DOHH2 (cell line): ENCODE data around the gene ZNF605.
"Not testable (repeated sequence)": the region's sequence is repeated elsewhere in the genome, so short reads cannot be mapped to it uniquely, and the experiment has no call there.

ENCODE experiments used
- H3F3A ChIP-seq: fragments of 200-600 bp; sonication (generic), shearing (Covaris generic); 2 replicates; pipeline ENCODE4 v1.6.0; 2016; ENCODE audit warnings: antibody characterized with exemption, mild to moderate bottlenecking; ENCODE audit not compliant: control insufficient read depth, insufficient read depth
- H3K27ac ChIP-seq: fragments of 200-600 bp; sonication (generic); 2 replicates; pipeline ENCODE4 v1.5.1; 2014; ENCODE audit warnings: low read depth, mild to moderate bottlenecking, low read length, moderate library complexity
- H3K27me3 ChIP-seq: fragments of 200-600 bp; sonication (generic); 2 replicates; pipeline ENCODE4 v1.6.1; 2014; ENCODE audit warnings: mild to moderate bottlenecking, low read length, mixed read lengths; ENCODE audit not compliant: control insufficient read depth
- H3K36me3 ChIP-seq: fragments of 200-600 bp; sonication (generic); 2 replicates; pipeline ENCODE4 v1.6.1; 2014; ENCODE audit warnings: mild to moderate bottlenecking, low read length, moderate library complexity, mixed read lengths; ENCODE audit not compliant: control insufficient read depth
- H3K4me1 ChIP-seq: fragments of 200-600 bp; sonication (generic); 2 replicates; pipeline ENCODE4 v1.6.1; 2014; ENCODE audit warnings: mild to moderate bottlenecking, low read length, mixed read lengths; ENCODE audit not compliant: control insufficient read depth
- H3K4me2 ChIP-seq: fragments of 200-600 bp; sonication (generic); 2 replicates; pipeline ENCODE4 v1.6.0; 2014; ENCODE audit warnings: mild to moderate bottlenecking, low read length, moderate library complexity
- H3K4me3 ChIP-seq: fragments of 200-600 bp; sonication (generic); 2 replicates; pipeline ENCODE4 v1.5.1; 2014; ENCODE audit warnings: mild to moderate bottlenecking, low read length, mixed read lengths
- H3K79me2 ChIP-seq: fragments of 200-600 bp; sonication (generic); 2 replicates; pipeline ENCODE4 v1.6.1; 2014; ENCODE audit warnings: mild to moderate bottlenecking, low read length, mixed read lengths; ENCODE audit not compliant: control insufficient read depth
- H3K9me2 ChIP-seq: fragments of 200-600 bp; sonication (generic); replicated peaks from 2 replicates; pipeline ENCODE4 v1.6.1; 2014; ENCODE audit warnings: mild to moderate bottlenecking, low read length, mixed read lengths; ENCODE audit not compliant: control insufficient read depth
- H3K9me3 ChIP-seq: fragments of 200-600 bp; sonication (generic); 2 replicates; pipeline ENCODE4 v1.6.1; 2014; ENCODE audit warnings: antibody characterized with exemption, low read length, mixed read lengths; ENCODE audit not compliant: control insufficient read depth, insufficient read depth
- H4K20me1 ChIP-seq: fragments of 200-600 bp; sonication (generic); 2 replicates; pipeline ENCODE4 v1.6.0; 2014; ENCODE audit warnings: low read depth, mild to moderate bottlenecking, antibody characterized with exemption, low read length, moderate library complexity; ENCODE audit not compliant: control insufficient read depth, insufficient read depth
- EZH2phosphoT487 ChIP-seq: fragments of 200-600 bp; sonication (generic); IDR thresholded peaks from 2 replicates; pipeline ENCODE4 v1.6.1; 2017; ENCODE audit warnings: borderline replicate concordance, mild to moderate bottlenecking, antibody characterized with exemption, low read length, moderate library complexity, mixed read lengths
- TF ChIP-seq, protein P1 (sequence below): fragments of 200-600 bp; sonication (generic); IDR thresholded peaks from one replicate; pipeline ENCODE4 v1.5.1; 2014; ENCODE audit warnings: antibody characterized with exemption, mild to moderate bottlenecking, low read depth, low read length; ENCODE audit not compliant: poor library complexity, severe bottlenecking

Gene ZNF605

DNA sequence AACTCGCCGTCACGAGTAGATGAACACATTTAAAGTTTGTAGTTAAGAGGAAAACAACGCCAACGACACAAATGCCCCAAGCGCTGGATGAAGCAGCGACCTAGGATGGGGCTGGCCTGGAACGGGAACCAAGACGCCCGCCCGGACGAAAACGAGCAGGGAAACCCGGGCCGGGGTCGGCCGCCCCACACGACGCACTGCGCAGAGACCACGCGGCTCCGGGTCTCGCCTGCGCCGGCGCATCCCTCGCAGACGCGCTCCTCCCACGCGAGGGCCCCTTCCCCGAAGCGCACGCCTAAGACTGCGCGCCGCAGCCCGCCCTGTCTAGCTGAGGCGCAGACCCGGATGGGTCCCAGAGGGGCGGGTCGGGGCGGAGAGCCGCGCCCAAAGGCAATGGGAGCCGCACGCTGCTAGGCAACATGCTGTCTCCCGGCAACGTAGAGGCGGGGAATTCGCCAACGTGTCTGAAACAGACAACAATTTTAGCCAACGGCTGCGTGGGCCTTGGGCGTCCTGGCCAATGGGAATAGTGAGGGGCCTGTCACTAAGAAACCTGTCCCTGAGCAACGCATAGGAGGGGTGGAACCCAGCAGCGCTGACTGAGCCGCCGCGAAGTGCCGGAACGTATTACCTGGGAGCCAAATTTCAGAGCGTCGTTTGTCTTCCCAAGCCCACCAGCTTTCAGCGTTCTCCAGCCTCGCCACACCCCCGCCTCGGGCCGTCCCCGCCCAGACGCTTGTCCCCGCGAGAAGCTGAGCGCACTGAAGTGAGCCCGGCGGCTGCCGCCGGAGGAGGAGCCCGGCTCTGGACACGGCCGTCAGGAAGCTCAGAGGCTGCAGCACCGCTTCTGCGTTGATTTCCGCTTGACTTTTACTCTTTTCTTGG, 47.7 kb downstream of the ZNF605 start:
- H3F3A ChIP-seq = 0 out of 2 replicates have a peak, but pooled peaks cover 8% of the 10 kb centered on the region
- H4K20me1 ChIP-seq = no peaks in the 10 kb centered on the region
- H3K79me2 ChIP-seq = no peaks in the 10 kb centered on the region
- H3K4me3 ChIP-seq = peak overlapping the region; percentile 90
- no peaks in the 10 kb centered on the region for H3K27me3 ChIP-seq
- TF ChIP-seq EZH2phosphoT487 = no peak
- TF ChIP-seq, protein P1, sequence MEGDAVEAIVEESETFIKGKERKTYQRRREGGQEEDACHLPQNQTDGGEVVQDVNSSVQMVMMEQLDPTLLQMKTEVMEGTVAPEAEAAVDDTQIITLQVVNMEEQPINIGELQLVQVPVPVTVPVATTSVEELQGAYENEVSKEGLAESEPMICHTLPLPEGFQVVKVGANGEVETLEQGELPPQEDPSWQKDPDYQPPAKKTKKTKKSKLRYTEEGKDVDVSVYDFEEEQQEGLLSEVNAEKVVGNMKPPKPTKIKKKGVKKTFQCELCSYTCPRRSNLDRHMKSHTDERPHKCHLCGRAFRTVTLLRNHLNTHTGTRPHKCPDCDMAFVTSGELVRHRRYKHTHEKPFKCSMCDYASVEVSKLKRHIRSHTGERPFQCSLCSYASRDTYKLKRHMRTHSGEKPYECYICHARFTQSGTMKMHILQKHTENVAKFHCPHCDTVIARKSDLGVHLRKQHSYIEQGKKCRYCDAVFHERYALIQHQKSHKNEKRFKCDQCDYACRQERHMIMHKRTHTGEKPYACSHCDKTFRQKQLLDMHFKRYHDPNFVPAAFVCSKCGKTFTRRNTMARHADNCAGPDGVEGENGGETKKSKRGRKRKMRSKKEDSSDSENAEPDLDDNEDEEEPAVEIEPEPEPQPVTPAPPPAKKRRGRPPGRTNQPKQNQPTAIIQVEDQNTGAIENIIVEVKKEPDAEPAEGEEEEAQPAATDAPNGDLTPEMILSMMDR = no peak
- H3K9me3 ChIP-seq = peaks cover 20% of the 10 kb centered on the region
- no peaks in the 10 kb centered on the region for H3K36me3 ChIP-seq
- H3K9me2 ChIP-seq = no peaks in the 10 kb centered on the region
- H3K27ac ChIP-seq = peak overlapping the region; percentile 82
- peak overlapping the region; percentile 86 for H3K4me2 ChIP-seq
- peaks cover 13% of the 10 kb centered on the region for H3K4me1 ChIP-seq

DNA sequence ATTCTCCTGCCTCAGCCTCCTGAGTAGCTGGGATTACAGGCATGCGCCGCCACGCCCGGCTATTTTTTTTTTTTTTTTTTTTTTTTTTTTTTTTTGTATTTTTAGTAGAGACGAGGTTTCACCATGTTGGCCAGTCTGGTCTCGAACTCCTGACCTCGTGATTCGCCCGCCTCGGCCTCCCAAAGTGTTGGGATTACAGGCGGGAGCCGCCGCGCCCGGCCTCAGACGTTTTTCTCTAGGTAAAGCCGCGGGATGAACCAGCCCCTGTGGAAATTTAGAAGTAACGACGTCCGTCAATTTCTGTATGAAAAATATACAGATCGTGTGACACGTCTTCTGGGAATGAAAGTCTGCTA, 48.3 kb downstream of the ZNF605 start:
- H3K9me2 ChIP-seq, H4K20me1 ChIP-seq, H3K27me3 ChIP-seq, H3F3A ChIP-seq, H3K79me2 ChIP-seq, H3K27ac ChIP-seq, H3K36me3 ChIP-seq: not testable (repeated sequence)
- Histone ChIP-seq H3K9me3 (peaks cover 20% of the 10 kb centered on the region), H3K4me2 (peak overlapping the region; percentile 86), H3K4me3 (peak overlapping the region; percentile 90), H3K4me1 (peaks cover 13% of the 10 kb centered on the region)

DNA sequence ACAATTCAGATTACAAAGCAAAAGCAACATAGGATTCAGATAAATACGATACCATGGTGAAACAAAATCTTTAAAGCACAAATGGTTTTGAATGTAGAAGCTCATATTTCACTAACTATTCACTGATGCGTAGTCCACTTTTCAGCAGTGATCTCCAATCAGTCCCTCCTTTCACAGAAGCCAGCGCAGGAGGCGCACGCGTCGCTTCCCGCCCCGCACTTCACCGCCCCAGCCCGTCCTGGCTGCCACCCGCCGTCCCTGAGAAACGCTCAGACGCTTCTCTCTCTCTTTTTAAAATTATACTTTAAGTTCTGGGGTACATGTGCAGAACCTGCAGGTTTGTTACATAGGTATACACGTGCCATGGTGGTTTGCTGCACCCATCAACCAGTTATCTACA, 48.9 kb downstream of the ZNF605 start:
- no peaks in the 10 kb centered on the region for H3K79me2 ChIP-seq
- H3K4me3 ChIP-seq = no peak overlapping the region

More for the DNA sequence above, 48.9 kb downstream of the ZNF605 start:
- Histone ChIP-seq H3K4me1 (peaks cover 13% of the 10 kb centered on the region), H3K4me2 (no peak overlapping the region), H3K9me3 (peaks cover 20% of the 10 kb centered on the region), H3K27ac (no peak overlapping the region), H3K27me3 (no peaks in the 10 kb centered on the region), H3F3A (0 out of 2 replicates have a peak, but pooled peaks cover 8% of the 10 kb centered on the region), H3K36me3 (no peaks in the 10 kb centered on the region), H3K9me2 (no peaks in the 10 kb centered on the region), H4K20me1 (no peaks in the 10 kb centered on the region)
- TF ChIP-seq, protein P1 = no peak
- TF ChIP-seq EZH2phosphoT487 = no peak
